Mesenchymal stem cell (in vitro differentiated cells and primary cell): ENCODE measurements around the gene ZNF750.
A peak's percentile ranks its signal among the peaks of the same experiment; 100 is the strongest.

ENCODE experiments used
- DNase-seq: peaks from one replicate; pipeline ENCODE4 v3.0.0-alpha.2; 2013
- H2AFZ ChIP-seq: one replicate; pipeline ENCODE4 v1.6.1; 2013; ENCODE audit warnings: low read depth, mild to moderate bottlenecking, control low read depth, inconsistent platforms, low read length, moderate library complexity
- H2AK5ac ChIP-seq: 2 replicates; pipeline ENCODE4 v1.6.1; 2013; ENCODE audit warnings: low read length, moderate library complexity, mild to moderate bottlenecking, inconsistent platforms; ENCODE audit not compliant: severe bottlenecking
- H2BK120ac ChIP-seq: one replicate; pipeline ENCODE4 v1.6.1; 2013; ENCODE audit warnings: low read depth, mild to moderate bottlenecking, inconsistent platforms, low read length, moderate library complexity
- H2BK12ac ChIP-seq, 2 experiments: one replicate each; pipeline ENCODE4 v1.6.1; 2013; ENCODE audit warnings: inconsistent platforms in 2 of 2, low read length in 2 of 2, mild to moderate bottlenecking in 2 of 2, moderate library complexity in 2 of 2, control low read depth in 1 of 2
- H2BK15ac ChIP-seq: one replicate; pipeline ENCODE4 v1.6.1; 2013; ENCODE audit warnings: mild to moderate bottlenecking, low read depth, inconsistent platforms; ENCODE audit not compliant: poor library complexity, severe bottlenecking
- H2BK5ac ChIP-seq: 2 replicates; pipeline ENCODE4 v1.6.1; 2013; ENCODE audit warnings: low read depth, mild to moderate bottlenecking, low read length, control low read depth, inconsistent platforms; ENCODE audit not compliant: poor library complexity, severe bottlenecking
- H3K14ac ChIP-seq, 2 experiments: one replicate each; pipeline ENCODE4 v1.6.1; 2013; ENCODE audit warnings: inconsistent platforms in 2 of 2, low read length in 2 of 2, control low read depth in 1 of 2, mild to moderate bottlenecking in 1 of 2, moderate library complexity in 1 of 2
- H3K18ac ChIP-seq, 2 experiments: one replicate each; pipeline ENCODE4 v1.6.1; 2013; ENCODE audit warnings: inconsistent platforms in 2 of 2, low read length in 2 of 2, control low read depth in 1 of 2, low read depth in 1 of 2, mild to moderate bottlenecking in 1 of 2
- H3K23ac ChIP-seq, 2 experiments: one replicate each; pipeline ENCODE4 v1.6.1; 2013; ENCODE audit warnings: inconsistent platforms in 2 of 2, low read length in 2 of 2, mild to moderate bottlenecking in 2 of 2, moderate library complexity in 2 of 2, control low read depth in 1 of 2
- H3K27ac ChIP-seq: 2 replicates; pipeline ENCODE4 v1.5.1; 2013; ENCODE audit warnings: mild to moderate bottlenecking, moderate library complexity, low read length, control low read depth, inconsistent platforms; ENCODE audit not compliant: poor library complexity, severe bottlenecking
- H3K27me3 ChIP-seq, 2 experiments: 2 replicates each; pipeline versions ENCODE4 v1.6.1 to v1.7.0; 2013; ENCODE audit warnings: low read length in 2 of 2, mild to moderate bottlenecking in 2 of 2, moderate library complexity in 2 of 2, control low read depth in 1 of 2, inconsistent platforms in 1 of 2; ENCODE audit not compliant: control insufficient read depth in 1 of 2, insufficient read depth in 1 of 2
- H3K36me3 ChIP-seq, 2 experiments: 2 replicates each; pipeline versions ENCODE4 v1.6.1 to v1.7.0; 2013; ENCODE audit warnings: low read length in 2 of 2, control low read depth in 1 of 2, inconsistent platforms in 1 of 2, low read depth in 1 of 2, mild to moderate bottlenecking in 1 of 2; ENCODE audit not compliant: insufficient read depth in 2 of 2, control insufficient read depth in 1 of 2
- H3K4ac ChIP-seq, 2 experiments: one replicate each; pipeline ENCODE4 v1.6.1; 2013; ENCODE audit warnings: inconsistent platforms in 2 of 2, low read length in 2 of 2, mild to moderate bottlenecking in 2 of 2, moderate library complexity in 2 of 2, control low read depth in 1 of 2, low read depth in 1 of 2
- H3K4me1 ChIP-seq: 2 replicates; pipeline ENCODE4 v1.6.1; 2013; ENCODE audit warnings: low read depth, low read length, control low read depth; ENCODE audit not compliant: control insufficient read depth, insufficient read depth
- H3K4me2 ChIP-seq: 2 replicates; pipeline ENCODE4 v1.6.1; 2013; ENCODE audit warnings: low read length, mild to moderate bottlenecking, inconsistent platforms; ENCODE audit not compliant: poor library complexity, severe bottlenecking
- H3K4me3 ChIP-seq, 2 experiments: 2 replicates each; pipeline versions ENCODE4 v1.5.1 to v1.7.0; 2013; ENCODE audit warnings: low read length in 2 of 2, mild to moderate bottlenecking in 2 of 2, control low read depth in 1 of 2, low read depth in 1 of 2; ENCODE audit not compliant: insufficient read depth in 1 of 2
- H3K79me1 ChIP-seq: replicated peaks from 2 replicates; pipeline ENCODE4 v1.6.1; 2013; ENCODE audit warnings: mild to moderate bottlenecking, control low read depth, low read length, inconsistent platforms; ENCODE audit not compliant: poor library complexity, severe bottlenecking
- H3K9ac ChIP-seq: 2 replicates; pipeline ENCODE4 v1.7.0; 2013; ENCODE audit warnings: mild to moderate bottlenecking, low read length, moderate library complexity
- H3K9me3 ChIP-seq: 2 replicates; pipeline ENCODE4 v1.7.0; 2013; ENCODE audit warnings: mild to moderate bottlenecking, low read length; ENCODE audit not compliant: control insufficient read depth
- H4K8ac ChIP-seq: one replicate; pipeline ENCODE4 v1.6.1; 2013; ENCODE audit warnings: inconsistent platforms, mild to moderate bottlenecking, low read length, moderate library complexity
- H4K91ac ChIP-seq: one replicate; pipeline ENCODE4 v1.6.1; 2013; ENCODE audit warnings: mild to moderate bottlenecking, low read length, inconsistent platforms
- WGBS: methylation state at CpG from one replicate; pipeline ENCODE4 v1.1.7; 2013; ENCODE audit warnings: mixed read lengths; 5-methylcytosine and 5-hydroxymethylcytosine counted together

ZNF750 gene

DNA sequence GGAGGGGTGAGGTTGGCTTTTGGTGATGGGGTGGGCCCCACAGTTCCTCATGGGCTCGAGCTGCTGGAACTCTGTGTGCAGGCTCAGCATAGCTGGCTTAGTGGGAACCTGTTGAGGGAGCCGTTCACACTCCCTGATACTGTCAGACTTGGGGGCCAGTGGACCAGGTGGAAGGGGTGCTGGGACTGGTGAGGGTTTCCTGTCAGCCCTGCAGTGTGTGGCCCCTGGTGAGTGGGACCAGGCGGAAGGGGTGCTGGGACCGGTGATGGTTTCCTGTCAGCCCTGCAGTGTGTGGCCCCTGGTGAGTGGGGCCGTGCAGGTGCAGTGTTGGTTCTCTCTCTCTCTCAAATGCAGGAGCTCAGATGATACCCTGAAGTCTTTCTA lies 45.1 kb upstream of the ZNF750 start:
- H2BK12ac ChIP-seq: peak overlapping the region in 1 of 2 experiments; percentile 1
- WGBS: 98% methylated on average over 5 of the region's 5 CpGs
- H3K27me3 ChIP-seq: no peaks in the 10 kb centered on the region
- H3K4me2 ChIP-seq: no peak overlapping the region
- H2AK5ac ChIP-seq: no peak overlapping the region
- peak overlapping the region; percentile 10 for H4K8ac ChIP-seq
- no peak for DNase-seq
- H3K18ac ChIP-seq: peak overlapping the region in 1 of 2 experiments; percentile 35
- H3K36me3 ChIP-seq: peaks cover 0 to 41% of the 10 kb centered on the region in 2 experiments
- H2AFZ ChIP-seq: no peak overlapping the region
- peaks cover 52% of the 10 kb centered on the region for H3K79me1 ChIP-seq
- peak overlapping the region; percentile 76 for H3K9ac ChIP-seq
- no peaks in the 10 kb centered on the region for H3K9me3 ChIP-seq
- no peak overlapping the region for H3K4me3 ChIP-seq
- no peak overlapping the region for H2BK5ac ChIP-seq
- peak overlapping the region; percentile 86 for H4K91ac ChIP-seq
- peak overlapping the region in 1 of 2 experiments; percentile 18 for H3K14ac ChIP-seq
- H3K27ac ChIP-seq: no peak overlapping the region
- H3K4ac ChIP-seq: no peak overlapping the region
- peak overlapping the region; percentile 15 for H2BK15ac ChIP-seq
- H3K4me1 ChIP-seq: peaks cover 19% of the 10 kb centered on the region
- no peak overlapping the region for H2BK120ac ChIP-seq
- no peak overlapping the region for H3K23ac ChIP-seq

DNA sequence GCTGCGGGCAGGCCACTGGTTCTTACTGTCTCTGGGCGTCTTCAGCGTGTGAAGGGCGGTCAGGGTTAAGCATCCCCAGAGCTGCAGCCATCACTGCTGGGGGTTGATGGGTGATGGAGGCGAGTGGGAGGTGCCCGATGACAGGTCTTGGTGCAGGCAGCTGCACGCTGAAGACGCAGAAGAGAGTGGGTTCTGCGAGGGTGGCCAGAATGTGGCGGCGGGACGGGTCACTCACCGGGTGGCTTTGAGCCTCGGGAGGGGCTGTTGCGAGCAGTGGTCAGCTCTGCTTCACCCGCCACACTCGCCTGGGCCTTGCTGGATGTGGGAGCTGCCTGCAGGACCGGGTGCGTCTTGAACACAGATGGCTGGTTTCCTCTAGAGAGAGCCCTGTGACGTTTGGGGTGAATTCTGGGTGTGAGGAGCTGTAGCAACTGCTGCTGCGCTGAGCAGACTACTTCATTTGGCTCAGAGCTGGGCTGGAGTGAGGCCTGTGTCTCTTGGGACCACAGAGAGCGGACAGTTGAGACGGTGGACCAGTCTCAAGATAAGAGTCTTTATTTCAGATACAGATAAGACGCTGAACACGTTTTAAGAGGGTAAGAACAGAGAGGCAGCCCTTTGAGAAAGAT lies 44.6 kb upstream of the ZNF750 start:
- no peak for DNase-seq
- no peak overlapping the region for H2BK120ac ChIP-seq
- H3K4me2 ChIP-seq: no peak overlapping the region
- no peaks in the 10 kb centered on the region for H3K9me3 ChIP-seq
- H2BK12ac ChIP-seq: peak overlapping the region; percentile 1 to 4
- H3K27ac ChIP-seq: no peak overlapping the region
- H3K14ac ChIP-seq: no peak overlapping the region
- no peak overlapping the region for H2BK15ac ChIP-seq
- no peak overlapping the region for H2BK5ac ChIP-seq
- no peak overlapping the region for H3K23ac ChIP-seq
- peak overlapping the region in 1 of 2 experiments; percentile 8 for H3K18ac ChIP-seq
- peaks cover 19% of the 10 kb centered on the region for H3K4me1 ChIP-seq
- no peak overlapping the region for H3K4ac ChIP-seq
- H4K91ac ChIP-seq: peak overlapping the region; percentile 86
- peak overlapping the region; percentile 39 for H4K8ac ChIP-seq
- H3K36me3 ChIP-seq: peaks cover 0 to 36% of the 10 kb centered on the region in 2 experiments
- H2AK5ac ChIP-seq: peak overlapping the region; percentile 30
- peak overlapping the region; percentile 76 for H3K9ac ChIP-seq
- no peaks in the 10 kb centered on the region for H3K27me3 ChIP-seq
- no peak overlapping the region for H2AFZ ChIP-seq
- whole genome bisulfite sequencing: 94% methylated on average over 25 of the region's 25 CpGs
- peaks cover 55% of the 10 kb centered on the region for H3K79me1 ChIP-seq
- no peak overlapping the region for H3K4me3 ChIP-seq

DNA sequence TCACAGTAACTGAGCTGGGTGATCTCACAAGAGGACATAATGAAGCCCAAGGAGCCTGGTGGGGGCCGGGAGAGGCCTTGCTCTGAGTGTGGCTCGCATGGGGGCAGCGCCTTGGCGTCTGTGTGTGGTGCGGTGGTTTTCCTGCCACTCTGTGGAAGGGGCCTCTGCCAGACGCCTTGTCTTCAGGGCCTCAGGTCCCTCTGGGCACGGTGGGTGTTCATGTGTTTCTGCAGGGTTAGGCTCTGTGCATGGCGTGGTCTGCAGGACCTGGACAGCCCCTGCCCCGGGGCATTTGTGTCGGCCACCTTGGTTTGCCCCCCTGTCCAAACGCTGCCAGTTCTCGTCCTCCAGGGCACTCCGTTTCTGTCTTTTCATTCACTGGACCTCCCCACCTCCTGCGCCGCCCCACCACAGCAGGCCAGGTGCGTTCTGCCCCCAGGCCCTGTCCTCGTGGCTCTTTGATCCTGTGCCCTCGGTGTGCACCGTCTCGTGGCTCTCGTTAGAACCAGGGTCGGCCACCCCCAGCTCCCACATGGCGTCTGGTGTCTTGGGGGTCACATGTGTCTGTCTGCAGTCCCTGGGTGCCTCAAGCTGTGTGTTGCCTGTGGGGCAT lies 43.7 kb upstream of the ZNF750 start:
- Histone ChIP-seq H2BK12ac (no peak overlapping the region), H3K9me3 (no peaks in the 10 kb centered on the region), H2BK120ac (no peak overlapping the region), H4K91ac (peak overlapping the region; percentile 18), H3K23ac (no peak overlapping the region), H3K14ac (no peak overlapping the region), H4K8ac (no peak overlapping the region), H2BK15ac (no peak overlapping the region), H3K36me3 (peaks cover 2 to 28% of the 10 kb centered on the region in 2 experiments), H3K4me3 (no peak overlapping the region), H2AFZ (no peak overlapping the region), H3K4me1 (peaks cover 17% of the 10 kb centered on the region), H3K27me3 (no peaks in the 10 kb centered on the region), H2BK5ac (no peak overlapping the region), H3K18ac (no peak overlapping the region), H3K79me1 (peaks cover 49% of the 10 kb centered on the region), H3K27ac (no peak overlapping the region), H3K4ac (no peak overlapping the region), H2AK5ac (no peak overlapping the region), H3K4me2 (no peak overlapping the region), H3K9ac (no peak overlapping the region)
- DNase-seq: no peak
- 96% methylated on average over 23 of the region's 23 CpGs for WGBS

DNA sequence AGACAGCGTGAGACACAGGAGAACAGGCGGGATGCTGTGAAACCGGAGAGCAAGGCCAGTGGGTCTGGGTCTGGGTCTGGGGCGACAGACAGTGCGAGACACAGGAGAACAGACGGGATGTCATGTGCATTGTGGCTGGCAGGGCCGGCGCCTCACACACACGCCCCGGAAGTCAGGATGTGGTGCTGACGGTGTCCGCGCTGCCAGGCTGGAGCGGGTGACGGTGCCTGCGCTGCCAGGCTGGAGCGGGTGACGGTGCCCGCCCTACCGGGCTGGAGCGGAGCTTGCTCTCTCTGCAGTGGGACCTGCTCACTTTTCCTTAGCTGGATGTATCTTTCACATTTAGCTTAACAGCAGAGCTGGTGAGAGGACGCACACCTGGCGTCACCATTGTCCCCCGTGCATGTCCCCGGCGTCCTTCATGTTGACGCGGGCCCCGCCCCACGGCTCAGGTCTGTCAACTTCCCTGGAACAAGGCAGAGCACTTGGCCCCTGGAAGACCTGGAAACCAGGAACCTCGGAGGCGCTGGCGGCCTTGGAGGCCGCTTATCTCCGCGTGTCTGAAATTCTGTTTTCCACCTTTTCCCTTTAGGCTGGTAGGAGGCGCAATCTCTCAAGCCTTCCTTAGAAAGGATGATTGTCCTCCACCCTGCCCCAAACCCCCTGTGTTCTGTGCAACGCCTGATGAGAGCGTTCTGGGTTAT lies 43.0 kb upstream of the ZNF750 start:
- Histone ChIP-seq H2AFZ (no peak overlapping the region), H3K9me3 (no peaks in the 10 kb centered on the region), H3K4me1 (peaks cover 16% of the 10 kb centered on the region), H2BK120ac (no peak overlapping the region), H4K91ac (peak overlapping the region; percentile 94), H3K18ac (peak overlapping the region in 1 of 2 experiments; percentile 13), H3K4ac (peak overlapping the region in 1 of 2 experiments; percentile 6), H3K27me3 (no peaks in the 10 kb centered on the region), H2AK5ac (no peak overlapping the region), H3K4me2 (no peak overlapping the region), H2BK5ac (no peak overlapping the region), H3K36me3 (peaks cover 3 to 24% of the 10 kb centered on the region in 2 experiments), H2BK15ac (peak overlapping the region; percentile 58), H4K8ac (no peak overlapping the region), H3K27ac (no peak overlapping the region), H3K9ac (peak overlapping the region; percentile 73), H2BK12ac (peak overlapping the region in 1 of 2 experiments; percentile 37), H3K79me1 (peaks cover 50% of the 10 kb centered on the region), H3K4me3 (no peak overlapping the region), H3K14ac (peak overlapping the region in 1 of 2 experiments; percentile 68), H3K23ac (no peak overlapping the region)
- DNase-seq: no peak
- 95% methylated on average over 39 of the region's 39 CpGs for WGBS
